ENCODE results near the gene ADORA2A. TPM values are rescaled to one million over a fixed set of nuclear protein-coding genes. Genes with fewer than 3 reads are reported as not detected.
"Not testable (repeated sequence)": the region's sequence is repeated elsewhere in the genome, so short reads cannot be mapped to it uniquely, and the experiment has no call there.

Gene ADORA2A
- total RNA-seq, 1 donor from 2014 or later = 3.5 TPM

GRCh38 chr22:24485170-24485569 is 57.8 kb downstream of the ADORA2A start:
- peaks cover 5% of the 10 kb centered on the region for H3K9me3 Mint-ChIP-seq (ENCODE audit: unreplicated experiment)
- DNase-seq (ENCODE audit: extremely low spot score, unreplicated experiment) = no peak
- no peaks in the 10 kb centered on the region for H3K36me3 Mint-ChIP-seq (ENCODE audit: unreplicated experiment)
- H3K4me1 Mint-ChIP-seq (ENCODE audit: unreplicated experiment) = peaks cover 37% of the 10 kb centered on the region
- TF ChIP-seq CTCF (IDR thresholded peaks at IDR 0.05) = no peak
- H3K27ac Mint-ChIP-seq (ENCODE audit: unreplicated experiment) = no peak overlapping the region
- H3K27me3 Mint-ChIP-seq (ENCODE audit: unreplicated experiment) = no peaks in the 10 kb centered on the region
- no peak overlapping the region for H3K4me3 Mint-ChIP-seq (ENCODE audit: unreplicated experiment)

GRCh38 chr22:24485608-24486007 is 58.2 kb downstream of the ADORA2A start:
- Mint-ChIP-seq H3K27me3 (ENCODE audit: unreplicated experiment) (no peaks in the 10 kb centered on the region), H3K27ac (ENCODE audit: unreplicated experiment) (no peak overlapping the region), H3K9me3 (ENCODE audit: unreplicated experiment) (peaks cover 5% of the 10 kb centered on the region), H3K36me3 (ENCODE audit: unreplicated experiment) (no peaks in the 10 kb centered on the region), H3K4me3 (ENCODE audit: unreplicated experiment) (no peak overlapping the region), H3K4me1 (ENCODE audit: unreplicated experiment) (peaks cover 36% of the 10 kb centered on the region)
- DNase-seq (ENCODE audit: extremely low spot score, unreplicated experiment) = no peak
- TF ChIP-seq CTCF (IDR thresholded peaks at IDR 0.05) = peak; percentile 54

- Mint-ChIP-seq H3K27me3 (ENCODE audit: unreplicated experiment) (no peaks in the 10 kb centered on the region), H3K36me3 (ENCODE audit: unreplicated experiment) (no peaks in the 10 kb centered on the region), H3K4me1 (ENCODE audit: unreplicated experiment) (peaks cover 31% of the 10 kb centered on the region), H3K4me3 (ENCODE audit: unreplicated experiment) (no peak overlapping the region), H3K9me3 (ENCODE audit: unreplicated experiment) (peaks cover 5% of the 10 kb centered on the region), H3K27ac (ENCODE audit: unreplicated experiment) (no peak overlapping the region)
- DNase-seq (ENCODE audit: extremely low spot score, unreplicated experiment) = no peak
- no peak for TF ChIP-seq CTCF (IDR thresholded peaks at IDR 0.05)
Observed at GRCh38 chr22:24486501-24486921, 59.1 kb downstream of the ADORA2A start.

GRCh38 chr22:24489011-24489410 is 61.6 kb downstream of the ADORA2A start:
- Mint-ChIP-seq H3K9me3 (ENCODE audit: unreplicated experiment) (peaks cover 5% of the 10 kb centered on the region), H3K27me3 (ENCODE audit: unreplicated experiment) (peaks cover 6% of the 10 kb centered on the region), H3K4me3 (ENCODE audit: unreplicated experiment) (no peak overlapping the region), H3K4me1 (ENCODE audit: unreplicated experiment) (peaks cover 15% of the 10 kb centered on the region), H3K27ac (ENCODE audit: unreplicated experiment) (no peak overlapping the region), H3K36me3 (ENCODE audit: unreplicated experiment) (no peaks in the 10 kb centered on the region)
- no peak for TF ChIP-seq CTCF (IDR thresholded peaks at IDR 0.05)
- DNase-seq (ENCODE audit: extremely low spot score, unreplicated experiment) = no peak

GRCh38 chr22:24489434-24489833 is 62.0 kb downstream of the ADORA2A start:
- H3K4me1 Mint-ChIP-seq (ENCODE audit: unreplicated experiment) = peaks cover 12% of the 10 kb centered on the region
- H3K27me3 Mint-ChIP-seq (ENCODE audit: unreplicated experiment); H3K9me3 Mint-ChIP-seq (ENCODE audit: unreplicated experiment); H3K4me3 Mint-ChIP-seq (ENCODE audit: unreplicated experiment); DNase-seq (ENCODE audit: extremely low spot score, unreplicated experiment); H3K36me3 Mint-ChIP-seq (ENCODE audit: unreplicated experiment); H3K27ac Mint-ChIP-seq (ENCODE audit: unreplicated experiment): not testable (repeated sequence)

Other genes starting within 250 kb of the ADORA2A start
- 4.2 and 4.5 TPM in 2 replicates for gene SUSD2, start 246.1 kb upstream of the ADORA2A start, total RNA-seq
- gene GGT5, start 182.5 kb upstream of the ADORA2A start, total RNA-seq = 136 and 150 TPM in 2 replicates
- 79.5 and 93.5 TPM in 2 replicates for gene SPECC1L, start 156.8 kb upstream of the ADORA2A start, total RNA-seq
- gene UPB1, start 67.7 kb downstream of the ADORA2A start, total RNA-seq = not detected in 2 replicates
- gene GUCD1, start 127.5 kb downstream of the ADORA2A start, total RNA-seq = 79.3 and 81.5 TPM in 2 replicates
- 73.3 and 84.9 TPM in 2 replicates for gene SNRPD3, start 128.4 kb downstream of the ADORA2A start, total RNA-seq
- 10.3 and 11.0 TPM in 2 replicates for gene LRRC75B, start 165.5 kb downstream of the ADORA2A start, total RNA-seq
- 1.9 and 2.6 TPM in 2 replicates for gene GGT1, start 175.6 kb downstream of the ADORA2A start, total RNA-seq

Measured in osteocyte (in vitro differentiated cells).